Measurements from ENCODE around the gene NR2C1. TPM values are rescaled to one million over a fixed set of nuclear protein-coding genes. Genes with fewer than 3 reads are reported as not detected.

Gene NR2C1
- total and polyA plus RNA-seq, 2 of the 8 experiments (the other 6 are each of a cell fraction or from before 2014, with no cell fraction given): 22.8 to 48.3 TPM

DNA sequence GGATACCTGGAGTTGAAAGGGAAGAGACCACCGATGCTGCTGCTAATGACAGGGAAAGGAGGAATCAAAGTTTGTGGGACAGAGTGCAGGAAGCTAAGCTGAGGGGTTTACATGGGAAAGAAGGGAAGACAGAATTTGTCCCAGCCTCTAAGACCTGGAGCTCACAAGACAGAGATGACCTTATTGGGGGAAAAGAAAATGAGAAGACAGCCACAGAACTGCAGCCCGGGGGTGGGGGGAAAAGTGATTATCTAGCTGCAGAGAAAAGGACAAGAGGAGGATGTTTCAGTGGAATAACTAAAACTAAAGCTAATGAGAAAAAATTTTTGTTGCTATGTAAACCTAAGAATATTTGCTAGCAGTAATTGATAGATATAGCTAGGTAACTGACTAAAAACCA lies 100.6 kb downstream of the NR2C1 start:
- ChIA-PET CTCF (ENCODE audit: partially characterized antibody) (interaction anchor here (1.1 to 2.5 kb wide), 5 partner anchors 10 to 98 kb away, joined by 3 to 11 read pairs (median 5); no protein-coding TSS in a partner anchor), POLR2A (ENCODE audit: partially characterized antibody) (interaction anchor here (0.6 to 1.3 kb wide), 2 partner anchors 31 to 796 kb away, joined by 3 to 7 read pairs; partner anchors contain the start of gene NDUFA12)
- no peak overlapping the region for H3K4me2 ChIP-seq (ENCODE audit: insufficient read depth in 1 of 2, low read depth in 2 of 2, low read length in 2 of 2)

More for the DNA sequence above, 100.6 kb downstream of the NR2C1 start:
- Histone ChIP-seq H2AFZ (ENCODE audit: low read length) (no peak overlapping the region), H3K23ac (ENCODE audit: insufficient read length) (no peak overlapping the region), H3K79me2 (ENCODE audit: control insufficient read depth in 1 of 2, insufficient read depth in 2 of 2, low read length in 2 of 2) (no peaks in the 10 kb centered on the region; a peak in 1 of 4 replicates), H3K9ac (replicated peaks in 1 of 4; ENCODE audit: extremely low read depth in 1 of 4, low read depth in 3 of 4, low read length in 3 of 4) (no peak overlapping the region), H3K27ac (ENCODE audit: low read depth, low read length) (no peak overlapping the region), H2BK15ac (ENCODE audit: low read length) (no peak overlapping the region), H3K79me1 (ENCODE audit: low read depth, low read length) (no peaks in the 10 kb centered on the region), H2BK20ac (ENCODE audit: low read length) (no peak overlapping the region), H3K4ac (replicated peaks; ENCODE audit: insufficient read length, low read depth, low read length) (no peak overlapping the region), H3K18ac (ENCODE audit: extremely low read depth, low read length) (no peak overlapping the region), H4K8ac (ENCODE audit: extremely low read depth, insufficient read depth, low read length) (no peak overlapping the region), H3K23me2 (ENCODE audit: low read depth, low read length) (no peaks in the 10 kb centered on the region), H2AK5ac (ENCODE audit: low read depth, low read length) (no peak overlapping the region), H2BK5ac (ENCODE audit: low read depth, low read length) (no peak overlapping the region), H3K14ac (ENCODE audit: insufficient read length) (no peak overlapping the region), H3K4me3 (ENCODE audit: extremely low read depth in 1 of 4, insufficient read depth in 2 of 4, low read depth in 3 of 4, low read length in 4 of 4) (no peak overlapping the region), H3K56ac (replicated peaks; ENCODE audit: insufficient read length, low read depth, low read length) (no peak overlapping the region), H3K9me3 (ENCODE audit: insufficient read depth in 2 of 2, low read depth in 1 of 2, low read length in 1 of 2) (no peaks in the 10 kb centered on the region), H4K5ac (ENCODE audit: insufficient read length, low read depth, low read length) (no peak overlapping the region), H4K20me1 (replicated peaks in 1 of 2; ENCODE audit: control insufficient read depth in 1 of 2, insufficient read depth in 2 of 2, low read length in 2 of 2) (no peaks in the 10 kb centered on the region), H3K27me3 (replicated peaks in 1 of 4; ENCODE audit: control insufficient read depth in 3 of 4, extremely low read depth in 1 of 4, insufficient read depth in 3 of 4, low read length in 3 of 4) (no peaks in the 10 kb centered on the region), H3K4me1 (replicated peaks in 1 of 4; ENCODE audit: control insufficient read depth in 3 of 4, insufficient read depth in 4 of 4, low read length in 3 of 4) (no peaks in the 10 kb centered on the region), H4K91ac (replicated peaks; ENCODE audit: insufficient read length, low read length) (no peak overlapping the region), H2BK12ac (ENCODE audit: low read depth, low read length) (no peak overlapping the region), H2BK120ac (replicated peaks; ENCODE audit: low read depth, low read length) (no peak overlapping the region), H3K36me3 (ENCODE audit: control insufficient read depth in 2 of 4, insufficient read depth in 4 of 4, low read length in 3 of 4) (0 out of 8 replicates have a peak, but pooled peaks cover 0 to 5% (median 0%) of the 10 kb centered on the region in 4 experiments)
- WGBS, 2 experiments (ENCODE audit: extremely low coverage in 1 of 2, insufficient coverage in 1 of 2, insufficient read length in 1 of 2, insufficient replicate concordance in 2 of 2, low coverage in 1 of 2, low lambda C conversion rate in 2 of 2, missing lambda C conversion rate in 1 of 2): 89% methylated on average over 2 of the region's 2 CpGs; no CpG with 5 or more reads in 1 of the 2 experiments
- no peak for FAIRE-seq
- no peak for TF ChIP-seq ASH2L (IDR thresholded peaks at IDR 0.05; ENCODE audit: low read length)
- TF ChIP-seq HDAC6 (IDR thresholded peaks at IDR 0.05; ENCODE audit: low read depth, low read length): no peak
- no peak for TF ChIP-seq TBP (IDR thresholded peaks at IDR 0.05; ENCODE audit: low read depth, low read length)
- no peak for TF ChIP-seq SIN3A (conservative IDR thresholded peaks at IDR 0.05 in 1 of 2, IDR thresholded peaks at IDR 0.05 in 1 of 2; ENCODE audit: low read depth in 1 of 2, low read length in 2 of 2)
- TF ChIP-seq BCL11A (IDR thresholded peaks at IDR 0.05; ENCODE audit: low read depth in 2 of 2, low read length in 2 of 2): no peak
- TF ChIP-seq CEBPB (IDR thresholded peaks at IDR 0.05; ENCODE audit: low read depth, low read length): no peak
- TF ChIP-seq SP1 (IDR thresholded peaks at IDR 0.05; ENCODE audit: low read depth, low read length): no peak
- TF ChIP-seq BACH1 (IDR thresholded peaks at IDR 0.05; ENCODE audit: low read length): no peak
- TF ChIP-seq POLR2A (IDR thresholded peaks at IDR 0.05; ENCODE audit: control extremely low read depth in 1 of 2, low read depth in 2 of 2, low read length in 2 of 2): no peak
- no peak for TF ChIP-seq GTF2F1 (IDR thresholded peaks at IDR 0.05; ENCODE audit: borderline replicate concordance, low read depth, low read length)
- no peak for TF ChIP-seq BRCA1 (IDR thresholded peaks at IDR 0.05; ENCODE audit: low read depth, low read length)
- TF ChIP-seq, protein P1, sequence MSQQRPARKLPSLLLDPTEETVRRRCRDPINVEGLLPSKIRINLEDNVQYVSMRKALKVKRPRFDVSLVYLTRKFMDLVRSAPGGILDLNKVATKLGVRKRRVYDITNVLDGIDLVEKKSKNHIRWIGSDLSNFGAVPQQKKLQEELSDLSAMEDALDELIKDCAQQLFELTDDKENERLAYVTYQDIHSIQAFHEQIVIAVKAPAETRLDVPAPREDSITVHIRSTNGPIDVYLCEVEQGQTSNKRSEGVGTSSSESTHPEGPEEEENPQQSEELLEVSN (IDR thresholded peaks at IDR 0.05): no peak
- no peak for TF ChIP-seq FOSL1 (IDR thresholded peaks at IDR 0.05; ENCODE audit: insufficient read depth, low read depth, low read length)
- no peak for DNase-seq (ENCODE audit: low read depth in 1 of 2, low spot score in 2 of 2)
